CD4-positive, CD25-positive, alpha-beta regulatory T cell (primary cell): ENCODE measurements around the gene ADCY6. TPM values are rescaled to one million over a fixed set of nuclear protein-coding genes. Genes with fewer than 3 reads are reported as not detected.
"Not testable (repeated sequence)": the region's sequence is repeated elsewhere in the genome, so short reads cannot be mapped to it uniquely, and the experiment has no call there.

ENCODE experiments used
- ATAC-seq, 2 donors: fragments of 150-1000 bp; cut with Tn5 transposase; one replicate each; pipeline ENCODE4 v1.10.0; 2021; ENCODE audit warnings: low read depth in 2 of 2, moderate number of reproducible peaks in 2 of 2, moderate library complexity in 1 of 2
- DNase-seq, 3 donors: peaks; one replicate each; pipeline versions ENCODE4 v3.0.0 to v3.0.0-alpha.2; 2012 to 2022; ENCODE audit warnings: mixed read lengths in 1 of 3
- H3K27ac ChIP-seq: one replicate; pipeline ENCODE4 v1.7.0; 2013; ENCODE audit warnings: mild to moderate bottlenecking, low read length; ENCODE audit not compliant: insufficient read depth, poor library complexity, severe bottlenecking
- H3K27me3 ChIP-seq: one replicate; pipeline ENCODE4 v1.7.0; 2013; ENCODE audit warnings: low read length; ENCODE audit not compliant: control insufficient read depth, insufficient read depth
- H3K36me3 ChIP-seq: one replicate; pipeline ENCODE4 v1.7.0; 2013; ENCODE audit warnings: mild to moderate bottlenecking, low read length, moderate library complexity; ENCODE audit not compliant: control insufficient read depth, insufficient read depth
- H3K4me1 ChIP-seq: 2 replicates; pipeline ENCODE4 v1.7.0; 2013; ENCODE audit warnings: mild to moderate bottlenecking, low read length; ENCODE audit not compliant: insufficient read depth, control insufficient read depth, poor library complexity, severe bottlenecking
- H3K4me3 ChIP-seq: one replicate; pipeline ENCODE4 v1.7.0; 2013; ENCODE audit warnings: low read depth, mild to moderate bottlenecking, low read length, moderate library complexity
- H3K9me3 ChIP-seq, 2 experiments: 1 replicate in 1 of 2; 2 replicates in 1 of 2; pipeline ENCODE4 v1.7.0; 2013; ENCODE audit warnings: low read length in 2 of 2, mild to moderate bottlenecking in 1 of 2, moderate library complexity in 1 of 2; ENCODE audit not compliant: control insufficient read depth in 2 of 2
- H3K27ac Mint-ChIP-seq, 3 donors: one replicate each; pipeline ENCODE4 v1.8.0; 2020 to 2022; ENCODE audit warnings: mild to moderate bottlenecking in 3 of 3, mixed read lengths in 3 of 3, moderate library complexity in 2 of 3
- H3K27me3 Mint-ChIP-seq: one replicate; pipeline ENCODE4 v1.8.0; 2022; ENCODE audit warnings: mild to moderate bottlenecking, mixed read lengths
- H3K36me3 Mint-ChIP-seq: one replicate; pipeline ENCODE4 v1.8.0; 2020; ENCODE audit warnings: mixed read lengths
- H3K4me1 Mint-ChIP-seq, 4 donors: one replicate each; pipeline ENCODE4 v1.8.0; 2020 to 2022; ENCODE audit warnings: mixed read lengths in 4 of 4, mild to moderate bottlenecking in 1 of 4
- H3K4me3 Mint-ChIP-seq, 4 donors: one replicate each; pipeline ENCODE4 v1.8.0; 2020 to 2022; ENCODE audit warnings: mild to moderate bottlenecking in 4 of 4, mixed read lengths in 4 of 4, moderate library complexity in 3 of 4
- H3K9me3 Mint-ChIP-seq, 7 donors: one replicate each; pipeline ENCODE4 v1.8.0; 2020 to 2022; ENCODE audit warnings: mixed read lengths in 7 of 7, mild to moderate bottlenecking in 3 of 7, moderate library complexity in 2 of 7
- polyA plus RNA-seq, 4 donors: library from polyadenylated mRNA; unstranded; fragments of 300-500 nt; fragmentation: Illumina TruSeq; gene quantifications; one replicate each; pipeline ENCODE4 v1.2.3, GENCODE V29; 2021
- total RNA-seq: library from RNA; stranded (reverse); gene quantifications from one replicate; pipeline ENCODE4 v1.2.3, GENCODE V29; 2022

ADCY6 gene
- total and polyA plus RNA-seq, 5 donors from 2014 or later: 0.12 TPM; not detected in 4

DNA sequence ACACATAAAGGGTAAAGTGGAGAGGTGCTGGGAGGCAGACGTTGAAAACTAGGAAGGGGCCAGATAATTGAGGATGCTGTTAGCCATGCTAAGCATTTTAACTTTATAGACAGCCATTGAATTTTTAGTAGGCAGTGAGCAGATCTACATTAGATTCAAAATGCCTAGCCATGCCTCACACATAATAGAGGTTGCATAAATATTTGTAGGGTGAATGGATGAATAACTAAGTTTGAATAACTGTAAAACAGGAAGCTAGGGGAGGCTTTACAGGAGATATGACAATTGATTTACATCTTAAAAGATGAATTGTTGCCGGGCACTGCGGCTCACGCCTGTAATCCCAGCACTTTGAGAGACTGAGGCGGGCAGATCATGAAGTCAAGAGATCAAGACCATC is 60.1 kb downstream of the ADCY6 start:
- Mint-ChIP-seq H3K27me3 (peaks cover 10% of the 10 kb centered on the region), H3K4me1 (no peaks in the 10 kb centered on the region), H3K36me3 (no peaks in the 10 kb centered on the region), H3K9me3 (peaks cover 0 to 3% (median 0%) of the 10 kb centered on the region in 7 donors), H3K4me3 (no peak overlapping the region), H3K27ac (no peak overlapping the region)
- Histone ChIP-seq H3K4me3 (no peak overlapping the region), H3K9me3 (no peaks in the 10 kb centered on the region), H3K4me1 (no peaks in the 10 kb centered on the region), H3K27me3 (no peaks in the 10 kb centered on the region), H3K36me3 (no peaks in the 10 kb centered on the region), H3K27ac (no peak overlapping the region)
- DNase-seq (no peak), ATAC-seq (no peak)

DNA sequence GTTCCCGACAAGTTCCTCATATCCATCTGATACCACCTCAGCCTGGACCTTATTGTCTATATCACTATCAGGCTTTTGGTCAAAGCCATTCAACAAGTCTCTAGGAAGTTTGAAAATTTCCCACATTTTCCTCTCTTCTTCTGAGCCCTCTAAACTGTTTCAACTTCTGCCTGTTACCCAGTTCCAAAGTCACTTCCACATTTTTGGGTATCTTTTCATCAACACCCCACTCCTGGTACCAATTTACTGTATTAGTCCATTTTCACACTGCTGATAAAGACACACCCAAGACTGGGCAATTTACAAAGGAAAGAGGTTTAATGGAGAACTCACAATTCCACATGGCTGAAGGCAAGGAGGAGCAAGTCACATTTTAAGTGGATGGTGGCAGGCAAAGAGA is 68.2 kb downstream of the ADCY6 start:
- H3K27me3 ChIP-seq, ATAC-seq, H3K36me3 Mint-ChIP-seq, DNase-seq, H3K4me3 ChIP-seq, H3K36me3 ChIP-seq, H3K27ac ChIP-seq, H3K27me3 Mint-ChIP-seq, H3K27ac Mint-ChIP-seq: not testable (repeated sequence)
- peaks cover 11 to 13% of the 10 kb centered on the region in 2 experiments for H3K9me3 ChIP-seq
- H3K4me1 ChIP-seq: peaks cover 10% of the 10 kb centered on the region
- peaks cover 0 to 17% (median 4%) of the 10 kb centered on the region in 7 donors for H3K9me3 Mint-ChIP-seq
- H3K4me1 Mint-ChIP-seq: peaks cover 5 to 19% (median 9%) of the 10 kb centered on the region in 4 donors
- H3K4me3 Mint-ChIP-seq: peak overlapping the region in 1 of 4 donors; percentile 6

DNA sequence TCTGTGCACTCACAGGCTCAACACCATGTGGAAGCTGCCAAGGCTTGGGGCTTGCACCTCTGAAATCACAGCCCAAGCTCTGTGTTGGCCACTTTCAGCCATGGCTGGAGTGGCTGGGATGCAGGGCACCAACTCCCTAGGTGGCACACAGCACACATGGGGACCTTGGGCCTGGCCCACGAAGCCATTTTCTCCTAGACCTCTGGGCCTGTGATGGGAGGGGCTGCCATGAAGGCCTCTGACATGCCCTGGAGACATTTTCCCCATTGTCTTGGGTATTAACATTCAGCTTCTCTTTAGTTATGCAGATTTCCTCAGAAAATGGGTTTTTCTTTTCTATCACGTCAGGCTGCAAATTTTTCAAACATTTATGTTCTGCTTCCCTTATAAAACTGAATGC is 68.7 kb downstream of the ADCY6 start:
- not testable (repeated sequence) for ATAC-seq, H3K4me3 ChIP-seq, H3K27ac Mint-ChIP-seq, H3K36me3 Mint-ChIP-seq, H3K27me3 Mint-ChIP-seq, H3K27ac ChIP-seq, H3K27me3 ChIP-seq, DNase-seq, H3K36me3 ChIP-seq
- H3K4me1 Mint-ChIP-seq: peaks cover 6 to 25% (median 10%) of the 10 kb centered on the region in 4 donors
- H3K9me3 Mint-ChIP-seq: peaks cover 0 to 17% (median 4%) of the 10 kb centered on the region in 7 donors
- H3K4me1 ChIP-seq: peaks cover 16% of the 10 kb centered on the region
- peak overlapping the region in 1 of 4 donors; percentile 6 for H3K4me3 Mint-ChIP-seq
- H3K9me3 ChIP-seq: peaks cover 11 to 13% of the 10 kb centered on the region in 2 experiments

DNA sequence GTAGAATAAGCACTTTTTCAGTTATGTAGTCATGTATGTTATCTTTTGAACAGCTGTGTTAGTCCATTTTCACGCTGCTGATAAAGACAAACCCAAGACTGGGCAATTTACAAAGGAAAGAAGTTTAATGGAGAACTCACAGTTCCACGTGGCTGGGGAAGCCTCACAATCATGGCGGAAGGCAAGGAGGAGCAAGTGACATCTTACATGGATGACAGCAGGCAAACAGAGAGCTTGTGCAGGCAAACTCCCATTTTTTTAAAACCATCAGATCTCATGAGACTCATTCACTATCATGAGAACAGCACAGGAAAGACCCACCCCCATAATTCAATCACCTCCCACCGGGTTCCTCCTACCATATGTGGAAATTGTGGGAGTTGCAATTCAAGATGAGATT is 69.9 kb downstream of the ADCY6 start:
- Mint-ChIP-seq H3K27ac (peak overlapping the region in 1 of 3 donors; percentile 44), H3K4me3 (peak overlapping the region in 1 of 4 donors; percentile 89)

DNA sequence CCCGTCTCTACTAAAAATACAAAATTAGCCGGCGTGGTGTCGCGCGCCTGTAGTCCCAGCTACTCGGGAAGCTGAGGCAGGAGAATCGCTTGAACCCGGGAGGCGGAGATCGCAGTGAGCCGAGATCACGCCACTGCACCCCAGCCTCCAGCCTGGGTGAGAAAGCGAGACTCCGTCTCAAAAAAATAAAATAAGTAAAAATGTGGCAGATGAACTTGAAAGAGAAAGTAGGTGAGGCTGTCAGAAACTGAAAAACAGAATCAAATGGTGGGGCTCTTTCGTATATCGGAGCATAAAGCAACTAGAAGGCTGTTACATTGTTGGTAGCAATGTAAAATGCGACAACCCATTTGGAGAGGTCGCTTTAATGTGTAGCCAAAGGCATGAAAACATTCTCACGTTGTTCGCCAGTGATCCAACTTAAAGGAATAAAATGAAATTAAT is 71.6 kb downstream of the ADCY6 start:
- peak overlapping the region; percentile 89 to 95 (median 92) for H3K4me3 Mint-ChIP-seq
- H3K27ac Mint-ChIP-seq: peak overlapping the region; percentile 96 to 99 (median 97)
- H3K36me3 Mint-ChIP-seq: peaks cover 26% of the 10 kb centered on the region
- ATAC-seq (no peak), DNase-seq (peak in 1 of 3 donors; percentile 46)
- H3K27ac ChIP-seq: peak overlapping the region; percentile 99
- no peaks in the 10 kb centered on the region for H3K27me3 ChIP-seq
- peaks cover 23% of the 10 kb centered on the region for H3K36me3 ChIP-seq
- peaks cover 11 to 13% of the 10 kb centered on the region in 2 experiments for H3K9me3 ChIP-seq
- peak overlapping the region; percentile 88 for H3K4me3 ChIP-seq
- peaks cover 0 to 17% (median 4%) of the 10 kb centered on the region in 7 donors for H3K9me3 Mint-ChIP-seq
- H3K27me3 Mint-ChIP-seq: no peaks in the 10 kb centered on the region
- H3K4me1 ChIP-seq: peaks cover 41% of the 10 kb centered on the region
- peaks cover 6 to 49% (median 26%) of the 10 kb centered on the region in 4 donors for H3K4me1 Mint-ChIP-seq

More for the DNA sequence above, 69.9 kb downstream of the ADCY6 start:
- not testable (repeated sequence) for ATAC-seq, H3K27me3 ChIP-seq, DNase-seq, H3K27ac ChIP-seq, H3K36me3 ChIP-seq, H3K4me3 ChIP-seq, H3K27me3 Mint-ChIP-seq
- Mint-ChIP-seq H3K36me3 (peaks cover 16% of the 10 kb centered on the region), H3K4me1 (peaks cover 6 to 37% (median 19%) of the 10 kb centered on the region in 4 donors), H3K9me3 (peaks cover 0 to 17% (median 4%) of the 10 kb centered on the region in 7 donors)
- peaks cover 28% of the 10 kb centered on the region for H3K4me1 ChIP-seq
- H3K9me3 ChIP-seq: peaks cover 11 to 13% of the 10 kb centered on the region in 2 experiments

DNA sequence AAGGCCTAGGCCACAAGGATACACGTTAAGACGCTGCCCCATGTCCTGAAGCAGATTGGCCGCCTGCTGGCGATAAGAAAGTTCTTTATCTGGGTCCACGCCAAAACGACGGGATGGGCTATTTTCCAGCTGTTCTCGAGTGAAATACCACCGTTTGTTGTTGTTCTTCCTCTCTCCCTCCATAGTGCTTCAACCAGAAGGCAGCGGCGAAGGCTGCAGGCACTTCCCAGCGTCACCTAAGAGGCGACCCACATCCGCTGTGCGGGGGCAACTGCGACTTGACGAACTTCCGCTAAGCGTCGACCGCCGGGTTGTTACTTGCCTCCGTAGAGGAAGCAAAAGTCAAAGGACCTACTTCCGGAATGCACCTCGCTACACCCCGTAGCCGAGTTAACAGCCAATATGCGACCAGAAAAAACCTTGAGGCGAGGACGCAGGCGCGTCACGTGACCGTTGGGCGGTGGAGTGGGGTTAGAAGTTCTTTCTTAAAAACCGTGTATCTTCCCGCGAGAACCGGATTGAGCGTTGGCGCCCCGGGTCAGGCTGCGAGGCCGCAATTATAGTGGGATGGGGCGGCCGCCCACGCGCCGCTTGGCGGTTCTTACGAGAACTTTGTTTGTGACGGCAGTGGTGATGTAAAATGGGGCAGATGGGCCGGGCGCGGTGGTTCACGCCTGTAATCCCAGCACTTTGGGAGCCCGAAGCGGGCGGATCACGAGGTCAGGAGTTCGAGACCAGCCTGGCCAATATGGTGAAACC is 72.2 kb downstream of the ADCY6 start, which contains the start of gene CCNT1:
Gene CCNT1 (minus strand): TSS at position 215 of the 759 bp plus-strand sequence. CDS start 32 bp downstream, at position 183.
- H3K4me3 ChIP-seq: peak within 1 kb of the TSS; percentile 98
- H3K27ac ChIP-seq: peak within 1 kb of the TSS; percentile 99
- no peaks in the 10 kb centered on the region for H3K27me3 Mint-ChIP-seq
- H3K27me3 ChIP-seq: no peaks in the 10 kb centered on the region
- H3K4me1 ChIP-seq: peaks cover 41% of the 10 kb centered on the region
- peaks cover 27% of the 10 kb centered on the region for H3K36me3 ChIP-seq
- H3K36me3 Mint-ChIP-seq: peaks cover 26% of the 10 kb centered on the region
- H3K4me3 Mint-ChIP-seq: peak within 1 kb of the TSS; percentile 89 to 95 (median 92)
- H3K9me3 ChIP-seq: peaks cover 11 to 13% of the 10 kb centered on the region in 2 experiments
- H3K4me1 Mint-ChIP-seq: peaks cover 6 to 55% (median 26%) of the 10 kb centered on the region in 4 donors
- H3K27ac Mint-ChIP-seq: peak within 1 kb of the TSS; percentile 96 to 99 (median 97)
- peaks cover 0 to 17% (median 4%) of the 10 kb centered on the region in 7 donors for H3K9me3 Mint-ChIP-seq
- ATAC-seq (peak; percentile 94 to 96), DNase-seq (peak; percentile 98 to 100 (median 99))
